ENCODE results near the gene KCND3.

DNA sequence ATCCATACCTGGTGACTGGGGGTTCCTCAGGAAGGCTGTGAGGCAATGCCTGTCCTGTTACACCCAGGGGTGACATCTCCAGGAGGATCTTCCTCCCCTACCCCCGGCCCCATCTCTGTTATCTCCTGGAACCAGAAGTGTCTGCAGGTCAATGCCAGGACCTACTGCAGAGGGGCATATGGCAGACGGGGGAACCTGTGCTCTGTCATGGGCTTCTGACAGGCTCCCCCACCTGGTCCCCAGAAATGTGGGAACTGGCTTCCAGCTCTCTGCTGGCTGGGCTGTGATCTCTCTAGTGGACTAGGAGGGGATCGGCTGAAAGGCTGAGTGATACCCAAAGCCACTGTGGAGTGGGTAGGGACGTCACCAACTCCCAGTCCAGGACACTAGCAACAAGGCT is 21.0 kb downstream of the KCND3 start:
- TF ChIP-seq FOXA1 (IDR thresholded peaks at IDR 0.05) (no peak), YY1 (IDR thresholded peaks at IDR 0.05) (no peak), SP1 (IDR thresholded peaks at IDR 0.05) (no peak), EGR1 (IDR thresholded peaks at IDR 0.05; ENCODE audit: low read depth in 2 of 2) (no peak), REST (IDR thresholded peaks at IDR 0.05) (no peak), RAD21 (IDR thresholded peaks at IDR 0.05) (no peak), HNF4G (IDR thresholded peaks at IDR 0.05) (no peak), ZBTB33 (IDR thresholded peaks at IDR 0.05) (no peak), JUND (IDR thresholded peaks at IDR 0.05) (no peak)
- TF ChIP-seq, protein P1, sequence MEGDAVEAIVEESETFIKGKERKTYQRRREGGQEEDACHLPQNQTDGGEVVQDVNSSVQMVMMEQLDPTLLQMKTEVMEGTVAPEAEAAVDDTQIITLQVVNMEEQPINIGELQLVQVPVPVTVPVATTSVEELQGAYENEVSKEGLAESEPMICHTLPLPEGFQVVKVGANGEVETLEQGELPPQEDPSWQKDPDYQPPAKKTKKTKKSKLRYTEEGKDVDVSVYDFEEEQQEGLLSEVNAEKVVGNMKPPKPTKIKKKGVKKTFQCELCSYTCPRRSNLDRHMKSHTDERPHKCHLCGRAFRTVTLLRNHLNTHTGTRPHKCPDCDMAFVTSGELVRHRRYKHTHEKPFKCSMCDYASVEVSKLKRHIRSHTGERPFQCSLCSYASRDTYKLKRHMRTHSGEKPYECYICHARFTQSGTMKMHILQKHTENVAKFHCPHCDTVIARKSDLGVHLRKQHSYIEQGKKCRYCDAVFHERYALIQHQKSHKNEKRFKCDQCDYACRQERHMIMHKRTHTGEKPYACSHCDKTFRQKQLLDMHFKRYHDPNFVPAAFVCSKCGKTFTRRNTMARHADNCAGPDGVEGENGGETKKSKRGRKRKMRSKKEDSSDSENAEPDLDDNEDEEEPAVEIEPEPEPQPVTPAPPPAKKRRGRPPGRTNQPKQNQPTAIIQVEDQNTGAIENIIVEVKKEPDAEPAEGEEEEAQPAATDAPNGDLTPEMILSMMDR (IDR thresholded peaks at IDR 0.05; ENCODE audit: low read depth, low read length, missing input control), result no peak
